ENCODE results near the gene CASP10.
"Not testable (repeated sequence)": the region's sequence is repeated elsewhere in the genome, so short reads cannot be mapped to it uniquely, and the experiment has no call there.

CASP10 gene

DNA sequence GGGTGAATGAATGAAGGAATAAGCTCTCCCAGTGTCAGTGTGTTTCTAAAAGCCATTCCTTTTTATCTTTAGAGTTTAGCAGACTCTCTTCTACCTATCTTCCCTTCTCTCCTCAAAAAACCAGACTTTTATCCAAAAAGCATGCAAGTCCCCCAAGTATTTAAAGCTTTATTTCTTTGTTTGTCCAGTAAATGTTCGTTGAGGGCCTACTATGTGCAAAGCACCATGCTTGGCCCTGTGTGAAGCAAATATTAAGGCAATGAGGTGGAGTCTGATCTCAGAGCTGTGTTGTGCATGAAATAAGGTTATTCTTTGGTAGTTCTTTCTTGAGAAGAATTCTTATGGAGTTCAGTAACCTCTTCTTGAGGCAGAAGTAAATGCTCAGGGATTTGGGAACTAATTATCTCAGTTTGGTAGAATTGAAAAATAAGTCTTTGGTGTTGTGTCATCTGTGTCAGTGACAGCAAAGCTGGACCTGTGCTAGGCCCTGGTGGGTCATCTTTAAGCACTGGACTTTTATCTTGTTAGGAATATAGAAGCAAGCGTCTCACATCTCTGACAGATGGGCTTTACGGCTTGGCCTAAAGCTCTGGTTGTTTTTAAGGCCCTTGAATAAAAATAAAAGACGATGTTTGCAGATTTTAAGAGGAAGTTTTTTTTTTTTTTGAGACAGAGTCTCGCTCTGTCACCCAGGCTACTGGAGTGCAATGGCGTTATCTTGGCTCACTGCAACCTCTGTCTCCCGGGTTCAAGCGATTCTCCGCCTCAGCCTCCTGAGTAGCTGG, 28.1 kb upstream of the CASP10 start:
- no peak for DNase-seq

DNA sequence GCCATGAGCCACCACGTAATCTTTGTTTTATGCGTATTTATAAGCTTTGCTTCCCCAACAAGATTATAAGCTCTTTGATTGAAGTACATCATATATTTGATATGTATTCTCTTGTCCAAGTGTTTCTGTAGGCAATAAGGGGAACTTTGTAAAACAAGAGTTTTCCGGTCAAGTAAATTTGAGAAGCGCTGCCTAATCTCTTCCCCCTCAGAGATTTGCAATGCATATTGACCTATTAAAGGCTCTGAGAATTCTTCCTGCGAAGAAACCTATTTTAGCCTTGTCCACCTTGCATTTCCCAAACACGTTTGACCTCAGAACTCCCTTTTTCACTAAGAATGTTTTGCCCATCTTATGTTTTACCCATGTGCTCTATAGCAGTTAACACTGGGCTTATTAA, 26.9 kb upstream of the CASP10 start:
- DNase-seq: no peak

DNA sequence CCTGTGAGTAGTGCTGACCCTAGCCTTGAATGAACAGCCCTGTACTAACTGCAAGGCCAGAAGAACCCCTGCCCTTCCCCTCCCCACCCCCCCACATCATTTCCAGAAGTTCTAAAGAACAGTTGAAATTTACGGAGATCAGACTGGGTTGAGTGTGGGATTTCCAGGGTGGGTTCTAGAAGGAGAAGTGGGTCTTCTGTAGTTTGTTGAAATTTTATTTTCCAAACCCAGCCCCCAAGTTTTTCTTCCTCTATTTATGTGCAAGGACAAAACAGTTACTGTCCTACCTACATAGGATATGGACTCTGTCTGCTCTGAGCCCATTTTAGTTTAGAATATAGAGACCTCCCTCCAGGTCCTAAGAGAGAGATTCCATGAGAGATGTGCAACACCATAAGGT, 26.3 kb upstream of the CASP10 start:
- DNase-seq: no peak

DNA sequence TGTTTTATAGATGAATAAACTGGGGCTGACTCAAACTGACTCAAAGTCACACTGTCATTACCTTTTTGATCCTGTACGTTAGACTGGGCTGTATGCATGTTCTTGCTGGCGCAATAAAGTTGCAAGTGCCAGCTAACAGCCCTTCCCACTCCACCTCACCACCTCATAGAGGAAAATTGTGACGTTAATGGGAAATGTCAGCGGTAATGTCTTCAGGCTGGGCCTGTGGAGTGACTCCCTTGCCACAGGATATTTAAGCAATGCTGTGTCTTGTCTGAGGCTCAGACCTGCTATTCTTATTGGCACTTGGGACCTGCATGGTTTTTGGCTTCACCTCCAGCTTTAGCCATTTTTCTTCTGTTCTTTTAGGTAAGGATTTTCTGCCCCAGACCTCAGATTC, 25.2 kb upstream of the CASP10 start:
- no peak for DNase-seq

DNA sequence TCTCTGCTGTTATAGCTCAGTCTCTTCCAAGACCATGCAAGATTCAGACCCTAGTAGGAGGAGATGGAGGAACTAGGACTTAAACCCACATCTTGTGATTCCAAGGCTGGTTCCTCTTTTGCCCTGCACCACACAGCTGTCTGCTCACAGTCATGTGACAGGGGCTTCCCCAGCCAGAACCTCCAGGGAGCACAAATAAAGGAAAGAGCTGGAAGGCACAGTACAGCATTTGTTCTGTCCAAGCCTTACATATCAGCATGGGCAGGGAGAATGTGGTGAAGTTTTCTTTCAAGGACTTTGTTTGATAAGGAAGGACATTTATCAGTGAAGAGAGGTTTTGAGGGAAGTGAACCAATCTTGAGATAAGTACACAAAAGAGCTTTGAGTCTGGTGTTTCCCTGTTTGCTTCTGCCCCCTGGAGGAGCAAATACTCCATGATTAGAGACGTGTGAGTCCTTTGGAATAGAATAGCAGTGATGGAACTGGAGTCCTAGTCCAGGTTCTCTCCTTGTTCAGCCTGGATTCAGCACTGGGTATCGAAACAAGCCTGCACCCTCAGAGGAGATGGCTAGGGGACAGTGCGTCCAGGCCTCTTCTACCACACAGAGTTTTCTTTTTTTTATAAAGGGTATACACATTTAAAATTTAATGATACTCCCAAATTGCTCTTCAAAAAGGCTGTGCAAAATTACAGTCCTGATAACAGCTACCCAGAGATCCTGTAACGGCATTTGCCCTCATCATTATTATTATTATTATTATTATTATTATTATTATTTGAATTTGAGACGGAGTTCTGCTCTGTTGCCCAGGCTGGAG, 24.6 kb upstream of the CASP10 start:
- DNase-seq: peak; percentile 71 to 81

DNA sequence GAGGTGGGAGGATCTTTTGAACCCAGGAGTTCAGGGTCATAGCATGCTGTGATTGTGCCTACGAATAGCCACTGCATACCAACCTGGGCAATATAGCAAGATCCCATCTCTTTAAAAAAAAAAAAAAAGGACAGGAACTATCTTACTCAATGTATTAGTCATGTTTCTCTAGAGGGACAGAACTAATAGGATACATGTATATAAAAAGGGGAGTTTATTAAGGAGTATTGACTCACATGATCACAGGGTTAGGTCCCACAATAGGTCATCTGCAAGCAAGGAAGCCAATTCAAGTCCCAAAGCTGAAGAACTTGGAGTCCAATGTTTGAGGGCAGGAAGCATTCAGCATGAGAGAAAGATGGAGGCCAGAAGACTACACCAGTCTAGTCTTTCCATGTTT, 18.8 kb upstream of the CASP10 start:
- DNase-seq: no peak

DNA sequence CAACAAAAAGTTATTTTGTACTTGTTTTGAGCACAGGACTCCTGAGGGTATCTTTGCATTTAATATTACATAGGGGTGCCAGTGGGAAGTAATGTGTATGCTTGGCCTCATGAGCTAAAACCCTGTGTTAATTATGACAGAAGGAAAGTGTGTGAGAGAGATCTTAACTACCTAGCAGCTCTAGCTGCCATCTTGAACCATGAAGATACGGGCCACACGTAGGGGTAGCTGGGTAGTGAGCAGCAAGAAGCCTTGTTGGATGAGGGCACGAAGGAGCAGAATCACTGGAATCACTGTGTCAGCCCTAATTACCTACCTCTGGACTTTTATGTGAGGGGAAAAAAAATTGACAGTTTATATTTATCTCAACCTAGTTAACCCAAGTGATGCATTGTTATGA, 15.4 kb upstream of the CASP10 start:
- DNase-seq: no peak

DNA sequence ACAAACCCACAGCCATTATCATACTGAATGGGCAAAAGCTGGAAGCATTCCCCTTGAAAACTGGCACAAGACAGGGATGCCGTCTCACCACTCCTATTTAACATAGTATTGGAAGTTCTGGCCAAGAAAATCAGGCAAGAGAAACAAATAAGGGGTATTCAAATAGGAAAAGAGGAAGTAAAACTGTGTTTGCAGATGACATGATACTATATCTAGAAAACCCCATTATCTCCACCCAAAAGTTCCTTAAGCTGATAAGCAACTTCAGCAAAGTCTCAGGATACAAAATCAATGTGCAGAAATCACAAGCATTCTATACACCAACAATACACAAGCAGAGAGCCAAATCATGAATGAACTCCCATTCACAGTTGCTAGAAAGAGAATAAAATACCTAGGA, 14.4 kb upstream of the CASP10 start:
- not testable (repeated sequence) for DNase-seq

DNA sequence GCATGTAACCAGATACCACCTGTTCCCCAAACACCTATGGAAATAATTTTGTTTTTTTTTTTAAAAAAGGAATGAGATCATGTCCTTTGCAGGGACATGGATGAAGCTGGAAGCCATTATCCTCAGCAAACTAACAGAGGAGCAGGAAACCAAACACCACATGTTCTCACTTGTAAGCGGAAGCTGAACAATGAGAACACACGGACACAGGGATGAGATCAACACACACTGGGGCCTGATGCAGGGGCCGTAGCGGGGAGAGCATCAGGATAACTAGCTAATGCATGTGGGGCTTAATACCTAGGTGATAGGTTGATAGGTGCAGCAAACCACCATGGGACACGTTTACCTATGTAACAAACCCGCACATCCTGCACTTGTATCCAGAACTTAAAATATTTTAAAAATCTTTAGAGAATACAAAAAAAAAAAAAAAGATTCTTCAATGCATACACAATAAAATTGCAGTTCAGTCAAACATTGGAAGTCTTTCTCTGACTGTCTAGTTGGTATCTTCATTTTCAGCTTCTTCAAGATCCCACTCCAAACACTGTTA, 11.6 kb upstream of the CASP10 start:
- no peak for DNase-seq

DNA sequence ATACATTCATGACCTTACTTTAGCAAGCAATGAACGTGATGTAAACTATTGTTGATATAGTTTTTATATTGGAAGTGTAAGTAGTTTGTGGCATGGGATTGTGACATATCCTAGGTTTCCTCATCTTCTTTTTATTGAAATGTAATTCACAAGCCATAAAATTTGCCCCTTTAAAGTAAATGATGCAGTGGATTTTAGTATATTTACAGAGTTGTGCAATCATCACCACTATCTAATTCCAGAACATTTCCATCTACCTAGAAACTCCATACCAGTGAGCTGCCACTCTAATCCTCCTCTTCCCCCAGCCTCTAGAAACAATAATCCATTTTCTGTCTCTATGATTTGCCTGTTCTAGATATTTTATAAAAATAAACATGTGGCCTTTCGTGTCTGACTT, 10.7 kb upstream of the CASP10 start:
- DNase-seq: no peak

DNA sequence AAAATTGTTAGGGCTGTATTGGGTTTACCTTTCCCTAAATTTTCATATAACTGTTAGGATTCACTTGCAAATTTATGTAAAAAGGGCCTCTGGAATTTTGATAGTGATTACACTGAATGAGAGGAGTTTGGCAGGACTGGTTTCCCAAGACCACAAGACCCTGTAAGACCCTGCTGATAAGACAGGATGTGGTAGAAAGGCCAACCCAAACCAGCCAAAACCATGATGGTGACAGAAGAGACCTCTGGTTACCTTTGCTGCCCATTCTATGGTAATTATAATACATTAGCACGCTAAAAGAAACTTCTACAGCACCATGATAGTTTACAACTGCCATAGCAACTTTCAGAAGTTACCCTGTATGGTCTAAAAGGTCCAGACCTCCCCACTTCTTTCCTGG, 8.3 kb upstream of the CASP10 start:
- no peak for DNase-seq

DNA sequence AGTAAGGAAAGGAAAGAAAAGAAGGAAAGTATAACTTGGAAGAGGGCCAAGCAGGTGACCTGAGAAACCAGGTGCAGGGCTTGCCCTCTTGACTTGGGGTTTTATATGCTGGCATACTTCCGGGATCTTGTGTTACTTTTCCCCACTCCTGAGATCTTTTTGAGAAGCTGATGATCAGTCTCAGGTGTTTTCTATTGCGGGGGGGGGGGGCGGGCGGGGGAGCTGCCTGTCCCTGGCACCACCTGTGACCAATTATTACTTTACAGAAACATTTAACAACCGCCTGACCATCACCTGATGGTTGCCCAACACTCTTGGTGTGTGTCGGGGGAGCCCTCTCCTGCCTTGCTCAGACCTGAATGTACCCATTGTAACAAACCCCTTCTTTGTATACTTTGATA, 6.9 kb upstream of the CASP10 start:
- no peak for DNase-seq

DNA sequence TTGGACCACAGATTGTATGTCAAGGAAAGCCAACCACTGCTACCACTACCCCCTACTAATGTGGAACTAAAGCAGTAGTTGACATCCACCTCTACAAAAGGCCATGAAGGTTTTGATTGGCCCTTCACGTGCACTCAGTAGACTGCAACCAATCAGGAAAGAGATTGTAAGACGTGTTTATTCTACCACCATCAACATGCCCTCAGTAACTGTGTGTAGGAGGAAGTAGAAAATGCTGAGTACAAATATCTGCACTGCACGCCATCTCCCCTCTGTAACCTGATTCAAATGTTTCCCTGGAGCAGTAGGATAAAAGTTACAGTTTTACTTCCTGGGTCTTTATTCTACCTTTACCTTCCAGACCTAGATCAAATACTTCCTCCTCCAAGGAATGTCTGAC, 2.9 kb upstream of the CASP10 start:
- DNase-seq: no peak

DNA sequence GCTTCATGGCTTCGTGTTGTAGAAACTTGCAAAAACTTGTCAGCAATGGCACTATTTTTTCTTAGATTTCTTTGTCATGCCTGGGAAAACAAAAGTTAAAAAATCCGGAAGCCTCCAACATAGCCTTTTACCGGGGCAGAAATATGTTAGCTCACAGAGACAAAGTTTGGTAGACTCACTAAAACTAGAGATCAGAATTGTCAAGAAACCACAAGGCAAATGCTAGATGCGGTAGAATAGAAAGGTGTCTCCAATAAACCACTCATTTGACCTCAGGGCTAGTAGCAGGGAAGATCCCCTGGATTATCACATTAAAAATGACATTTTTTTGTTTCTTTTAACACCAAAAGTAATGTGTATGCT, 405 bp downstream of the CASP10 start:
- no peak for DNase-seq

DNA sequence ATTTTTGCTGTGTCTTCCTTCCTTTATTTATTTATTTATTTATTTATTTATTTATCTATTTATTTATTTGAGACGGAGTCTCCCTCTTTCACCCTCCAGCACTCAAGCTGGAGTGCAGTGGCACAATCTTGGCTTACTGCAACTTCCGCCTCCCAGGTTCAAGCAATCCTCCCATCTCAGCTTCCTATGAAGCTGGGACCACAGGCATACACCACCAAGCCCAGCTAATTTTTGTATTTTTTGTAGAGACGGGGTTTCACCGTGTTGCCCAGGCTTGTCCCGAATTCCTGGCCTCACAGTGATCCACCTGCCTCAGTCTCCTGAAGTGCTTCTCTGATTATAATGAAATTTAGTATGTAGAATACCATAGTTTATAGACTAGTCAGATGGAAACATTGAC, 894 bp downstream of the CASP10 start:
- DNase-seq: not testable (repeated sequence)

DNA sequence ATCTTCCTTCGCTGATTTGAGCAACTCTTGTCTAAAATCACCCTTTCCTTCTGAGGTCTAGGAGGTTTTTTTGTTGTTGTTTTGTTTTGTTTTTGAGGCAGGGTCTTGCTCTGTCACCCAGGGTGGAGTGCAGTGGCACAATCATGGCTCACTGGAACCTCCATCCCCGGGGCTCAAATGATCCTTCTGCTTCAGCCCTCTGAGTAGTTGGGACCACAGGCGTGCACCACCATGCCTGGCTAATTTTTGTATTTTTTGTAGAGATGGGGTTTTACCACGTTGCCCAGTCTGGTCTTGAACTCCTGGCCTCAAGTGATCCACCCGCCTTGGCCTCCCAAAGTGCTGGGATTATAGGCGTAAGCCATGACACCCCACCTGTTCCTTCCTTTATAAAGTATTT, 1.3 kb downstream of the CASP10 start:
- not testable (repeated sequence) for DNase-seq

DNA sequence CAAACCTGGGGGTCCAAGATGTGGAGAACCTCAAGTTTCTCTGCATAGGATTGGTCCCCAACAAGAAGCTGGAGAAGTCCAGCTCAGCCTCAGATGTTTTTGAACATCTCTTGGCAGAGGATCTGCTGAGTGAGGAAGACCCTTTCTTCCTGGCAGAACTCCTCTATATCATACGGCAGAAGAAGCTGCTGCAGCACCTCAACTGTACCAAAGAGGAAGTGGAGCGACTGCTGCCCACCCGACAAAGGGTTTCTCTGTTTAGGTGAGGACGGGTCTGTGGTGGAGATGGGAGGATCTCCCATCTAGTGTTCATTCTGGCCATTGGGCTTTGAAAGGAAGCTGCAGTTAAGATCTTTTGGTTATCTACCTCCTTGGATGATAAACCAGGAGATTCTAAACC, 2.9 kb downstream of the CASP10 start:
- no peak for DNase-seq

DNA sequence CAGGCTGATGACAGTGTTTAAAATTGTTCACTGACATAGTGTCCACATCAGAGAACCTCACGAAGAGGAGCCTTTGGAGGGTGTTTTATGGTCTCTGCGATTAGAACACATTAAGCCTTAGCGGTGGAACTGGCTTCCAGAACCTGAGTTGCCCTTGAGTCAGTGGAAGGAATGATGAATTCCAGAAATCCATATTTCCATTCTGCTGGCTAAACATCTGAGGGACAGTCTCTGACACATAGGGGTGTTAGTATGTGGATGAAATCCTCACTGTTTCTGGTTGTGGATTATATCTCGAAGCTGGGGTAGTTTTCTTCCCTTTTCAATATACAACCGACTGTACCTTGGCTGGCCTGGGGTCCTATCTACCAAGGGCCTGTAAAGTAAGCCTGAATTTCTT, 4.0 kb downstream of the CASP10 start:
- no peak for DNase-seq

DNA sequence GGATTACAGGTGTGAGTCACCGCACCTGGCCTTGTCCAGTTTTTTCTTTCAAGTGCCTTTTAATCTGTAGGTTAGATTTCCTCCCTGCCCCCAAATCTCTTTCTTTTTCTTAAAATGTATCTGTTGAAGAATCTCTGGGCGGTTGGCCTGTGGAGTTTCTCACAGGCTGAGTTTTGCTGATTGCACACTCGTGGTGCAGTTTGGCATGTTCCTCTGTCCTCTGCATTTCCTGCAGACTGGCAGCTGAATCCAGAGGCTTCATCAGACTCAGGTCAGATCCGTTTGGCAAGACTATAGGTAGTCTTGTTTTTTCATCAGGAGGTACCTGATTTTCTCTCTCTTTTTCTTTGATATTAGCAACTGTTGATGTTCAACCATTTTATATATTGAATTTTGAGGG, 5.5 kb downstream of the CASP10 start:
- no peak for DNase-seq

DNA sequence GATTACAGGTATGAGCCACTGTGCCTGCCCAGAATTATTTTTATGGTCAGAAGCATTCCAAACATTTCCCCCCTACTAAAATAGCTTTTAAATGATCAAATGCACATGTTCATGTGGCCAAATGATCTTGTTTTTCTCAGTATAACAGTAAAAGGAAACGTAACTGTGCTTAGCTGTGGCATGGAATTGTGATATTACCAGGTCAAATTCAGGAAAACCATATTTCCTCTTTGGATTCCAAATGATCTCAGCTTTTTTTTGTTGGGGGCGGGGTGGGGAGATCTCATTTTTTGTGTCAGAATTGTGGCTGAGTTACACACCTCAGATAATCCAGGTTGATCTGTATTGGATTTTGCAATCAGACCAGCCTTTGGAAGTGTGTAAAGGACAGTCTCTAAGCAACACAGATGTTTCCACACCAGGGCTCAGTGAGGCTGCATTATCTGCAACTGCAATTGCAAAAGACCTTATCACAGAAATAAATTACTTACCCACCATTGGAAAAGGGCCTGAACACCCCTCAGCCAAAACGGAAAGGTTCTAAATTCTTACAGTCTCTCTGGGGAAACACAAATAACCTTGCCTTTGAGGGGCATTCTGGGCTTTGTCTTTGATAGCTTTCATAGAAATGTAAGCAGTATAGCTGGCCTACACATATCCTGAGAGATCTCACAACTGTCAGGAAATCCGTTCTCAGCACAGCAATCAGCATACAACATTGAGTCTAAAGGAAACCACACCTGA, 8.4 kb downstream of the CASP10 start:
- DNase-seq: no peak

DNA sequence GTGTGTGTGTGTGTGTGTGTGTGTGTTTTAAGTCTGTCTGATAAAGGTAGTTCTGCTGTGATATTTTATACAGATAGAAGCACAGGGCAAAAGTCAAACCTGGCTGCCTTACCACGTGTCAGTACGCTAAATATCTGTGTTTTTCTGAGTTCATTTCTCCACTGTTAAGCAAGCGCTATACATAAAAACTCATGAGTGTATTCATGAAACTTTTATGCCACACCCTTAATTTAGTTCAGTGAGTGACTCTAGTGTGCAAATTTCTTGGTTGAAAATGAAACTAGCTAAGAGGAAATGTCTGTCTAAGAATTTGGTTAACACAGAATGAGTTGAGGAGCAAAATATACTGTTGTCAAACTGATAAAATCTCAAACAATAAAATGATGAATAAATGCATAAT, 11.2 kb downstream of the CASP10 start:
- DNase-seq: no peak

DNA sequence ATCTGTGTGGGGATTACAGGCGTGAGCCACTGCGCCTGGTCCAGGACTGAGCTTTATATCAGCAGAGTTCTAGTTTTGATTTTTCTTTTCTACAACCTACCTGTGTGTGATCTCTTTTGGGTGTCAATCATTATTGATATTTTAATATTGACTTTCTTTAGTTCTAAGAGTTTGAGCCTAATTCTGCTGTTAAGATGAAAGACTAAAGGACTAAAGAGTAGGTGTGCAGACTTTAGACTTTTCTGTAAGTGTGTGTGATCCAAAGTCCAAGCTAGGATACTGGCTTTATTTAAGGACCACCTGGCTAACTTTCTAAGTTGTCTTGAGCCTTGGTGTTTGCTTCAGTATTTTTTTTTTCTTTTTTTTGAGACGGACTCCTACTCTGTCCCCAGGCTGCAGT, 12.4 kb downstream of the CASP10 start:
- no peak for DNase-seq

DNA sequence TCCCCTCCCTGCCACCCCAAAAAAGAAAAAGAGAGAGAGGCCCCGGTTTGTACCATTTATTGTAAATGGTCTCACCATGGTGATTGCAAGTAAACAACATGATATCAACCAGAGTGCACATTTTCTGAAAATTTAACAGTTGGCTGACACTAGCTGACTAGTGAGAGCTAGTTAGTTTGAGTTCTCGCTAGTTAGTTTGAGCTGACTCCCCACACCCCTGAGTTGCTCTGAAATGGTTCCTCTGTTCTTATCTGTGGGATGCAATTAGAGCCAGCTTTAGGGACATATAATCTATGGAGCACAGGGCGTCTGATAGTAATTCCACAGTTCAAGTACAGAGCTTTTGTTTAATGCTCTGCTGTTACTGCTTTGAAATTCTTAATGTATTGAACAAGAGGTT, 13.1 kb downstream of the CASP10 start:
- no peak for DNase-seq

DNA sequence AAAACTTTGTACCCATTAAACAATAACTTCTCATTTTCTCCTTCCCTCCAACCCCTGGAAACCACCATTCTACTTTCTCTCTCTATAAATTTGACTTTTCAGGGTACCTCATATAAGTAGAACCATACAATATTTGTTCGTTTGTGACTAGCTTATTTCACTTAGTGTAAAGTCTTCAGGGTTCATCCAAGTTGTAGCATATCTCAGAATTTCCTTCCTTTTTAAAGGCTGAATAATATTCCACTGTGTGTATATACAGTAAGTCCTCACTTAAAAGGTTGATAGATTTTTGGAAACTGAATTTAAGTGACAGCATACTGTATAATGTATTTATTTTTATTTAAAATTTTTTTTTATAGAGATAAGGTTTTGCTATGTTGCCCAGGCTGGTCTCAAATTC, 13.9 kb downstream of the CASP10 start:
- DNase-seq: no peak

Measured in NCI-H526 (cell line).